ENCODE measurements around the gene ATAD3B.
"Not testable (repeated sequence)": the region's sequence is repeated elsewhere in the genome, so short reads cannot be mapped to it uniquely, and the experiment has no call there.

The ATAD3B gene

GRCh38 chr1:1471389-1472052, at the start of gene ATAD3B:
Gene ATAD3B (plus strand): TSS chr1:1471765. CDS start chr1:1471885, 120 bp downstream.
- DNase-seq, result peak; percentile 93

- DNase-seq, result no peak
These were observed 49.6 kb upstream of the ATAD3B start for GRCh38 chr1:1421907-1422464.

- no peak for DNase-seq
These were observed 48.9 kb upstream of the ATAD3B start for GRCh38 chr1:1422465-1423244.

- DNase-seq, result no peak
These were observed 48.3 kb upstream of the ATAD3B start for GRCh38 chr1:1423245-1423597.

- no peak for DNase-seq
These were observed 46.9 kb upstream of the ATAD3B start for GRCh38 chr1:1424707-1425106.

GRCh38 chr1:1425426-1425752, 46.2 kb upstream of the ATAD3B start:
- no peak for DNase-seq

- no peak for DNase-seq
These were observed 45.6 kb upstream of the ATAD3B start for GRCh38 chr1:1425753-1426495.

GRCh38 chr1:1426496-1427105, 45.0 kb upstream of the ATAD3B start:
- no peak for DNase-seq

- peak; percentile 21 for DNase-seq
These were observed 44.3 kb upstream of the ATAD3B start for GRCh38 chr1:1427106-1427819.

- no peak for DNase-seq
These were observed 43.8 kb upstream of the ATAD3B start for GRCh38 chr1:1427820-1428148.

- DNase-seq, result no peak
These were observed 43.4 kb upstream of the ATAD3B start for GRCh38 chr1:1428174-1428573.

- not testable (repeated sequence) for DNase-seq
These were observed 42.6 kb upstream of the ATAD3B start for GRCh38 chr1:1428967-1429366.

GRCh38 chr1:1429671-1430073, 41.9 kb upstream of the ATAD3B start:
- DNase-seq, result no peak

GRCh38 chr1:1430114-1430982, 41.2 kb upstream of the ATAD3B start:
- no peak for DNase-seq

- DNase-seq, result no peak
These were observed 40.3 kb upstream of the ATAD3B start for GRCh38 chr1:1430992-1431844.

- DNase-seq, result no peak
These were observed 39.7 kb upstream of the ATAD3B start for GRCh38 chr1:1431845-1432273.

- DNase-seq, result no peak
These were observed 39.2 kb upstream of the ATAD3B start for GRCh38 chr1:1432274-1432950.

GRCh38 chr1:1432951-1433803, 38.4 kb upstream of the ATAD3B start:
- DNase-seq, result no peak

GRCh38 chr1:1433804-1434130, 37.8 kb upstream of the ATAD3B start:
- no peak for DNase-seq
